Measurements from ENCODE around the gene RIPPLY3.

GRCh38 chr21:37030864-37031263 lies 24.4 kb downstream of the RIPPLY3 start:
- TF ChIP-seq CTCF (IDR thresholded peaks at IDR 0.05) (no peak), POLR2A (IDR thresholded peaks at IDR 0.05) (no peak)
